Measurements from ENCODE around the gene TTLL11.

The TTLL11 gene

GRCh38 chr9:122107291-122107805 is 14.2 kb upstream of the TTLL11 start:
- DNase-seq: no peak

DNA sequence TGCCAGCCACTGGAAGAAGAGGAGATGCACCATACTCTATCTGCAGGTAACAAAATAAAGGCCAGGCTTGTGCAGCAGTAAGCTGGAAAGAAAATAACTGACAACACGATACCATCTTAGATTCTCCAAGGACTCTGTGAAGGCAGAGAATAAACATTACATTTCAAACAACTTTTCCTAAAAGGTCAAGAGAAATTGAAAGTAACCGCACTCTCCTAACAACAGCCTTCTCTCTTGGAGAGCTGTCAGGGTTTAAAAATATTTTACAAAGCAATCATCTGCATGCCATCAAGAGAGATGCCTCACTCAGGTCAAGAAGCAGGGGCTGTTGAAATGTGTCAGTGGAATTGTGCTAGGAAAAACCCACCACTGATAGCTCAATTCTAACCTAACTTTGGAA is 13.5 kb upstream of the TTLL11 start:
- DNase-seq: no peak

DNA sequence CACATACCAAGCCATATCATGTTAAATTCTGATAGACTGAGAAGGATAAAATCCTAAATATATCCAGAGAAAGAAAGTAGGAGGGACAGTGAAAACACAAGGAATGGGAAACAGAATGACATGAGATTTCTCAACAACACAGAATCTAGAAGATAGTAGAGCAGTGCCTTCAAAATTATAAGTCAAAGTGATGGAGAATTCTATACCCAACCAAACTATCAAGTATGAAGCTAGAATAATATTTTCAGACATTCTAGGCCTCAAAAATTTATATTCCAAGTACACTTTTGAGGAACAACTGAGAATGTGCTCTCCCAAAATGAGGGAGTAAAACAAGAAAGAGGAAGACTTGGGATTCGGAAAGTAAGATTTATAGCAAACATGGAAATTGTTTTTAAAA is 10.9 kb upstream of the TTLL11 start:
- DNase-seq: no peak

DNA sequence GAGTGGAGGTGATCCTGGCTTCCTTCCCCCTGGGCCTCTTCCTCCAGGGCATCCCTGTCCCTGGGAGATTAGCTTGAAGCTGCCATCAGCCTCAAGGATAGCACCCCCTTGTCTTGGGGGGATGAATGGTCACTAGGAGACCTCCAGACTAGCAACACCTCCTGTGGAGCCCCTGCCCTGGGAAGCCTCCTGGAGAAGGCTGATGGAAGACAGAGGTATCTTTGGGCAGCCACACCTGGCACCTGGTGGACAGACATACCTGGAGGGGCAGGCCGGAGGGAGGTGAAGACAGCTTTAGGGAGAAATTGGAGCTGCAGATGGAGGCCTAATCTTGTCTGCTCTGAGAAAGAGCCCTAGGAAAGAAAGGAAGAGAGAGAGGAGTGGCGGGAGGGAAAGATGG is 9.0 kb upstream of the TTLL11 start:
- DNase-seq: no peak

- no peak for DNase-seq
These were observed 7.6 kb upstream of the TTLL11 start for GRCh38 chr9:122100756-122101155.

- peak; percentile 84 for DNase-seq
These were observed 6.3 kb upstream of the TTLL11 start for GRCh38 chr9:122099271-122099869.

DNA sequence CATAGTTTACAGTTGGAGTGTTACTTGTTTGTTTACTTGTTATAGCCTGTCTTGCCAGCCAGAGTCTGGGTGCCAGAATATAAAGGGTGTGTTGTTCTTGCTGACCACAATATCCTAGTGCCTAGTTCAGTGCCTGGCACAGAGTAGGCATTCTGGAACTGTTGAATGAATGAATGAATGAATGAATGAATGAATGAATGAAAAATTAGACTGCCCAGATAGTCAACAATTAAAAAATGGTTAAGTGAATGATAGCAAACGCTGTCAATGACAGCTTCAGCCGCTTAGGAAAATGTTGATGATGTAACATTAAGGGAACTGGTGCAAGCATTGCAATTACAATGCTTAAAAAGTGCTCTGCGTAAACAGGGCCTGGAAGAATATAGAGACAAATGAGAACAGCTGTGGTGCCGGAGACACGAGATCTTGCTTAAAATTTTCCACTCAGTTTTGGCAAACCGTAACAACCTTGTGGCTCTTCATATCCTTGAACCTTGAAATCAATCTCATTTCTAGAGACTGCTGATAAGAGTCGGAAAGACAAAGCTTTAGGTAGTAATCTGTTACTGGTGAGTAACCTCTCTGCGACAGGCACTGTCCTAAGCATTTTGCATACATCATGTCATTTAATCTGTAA is 4.7 kb upstream of the TTLL11 start:
- DNase-seq: no peak

GRCh38 chr9:122096620-122097415 is 3.7 kb upstream of the TTLL11 start:
- no peak for DNase-seq

- peak; percentile 64 for DNase-seq
These were observed 2.1 kb upstream of the TTLL11 start for GRCh38 chr9:122095010-122095767.

GRCh38 chr9:122091682-122092592 is 1.2 kb downstream of the TTLL11 start:
- DNase-seq: no peak

DNA sequence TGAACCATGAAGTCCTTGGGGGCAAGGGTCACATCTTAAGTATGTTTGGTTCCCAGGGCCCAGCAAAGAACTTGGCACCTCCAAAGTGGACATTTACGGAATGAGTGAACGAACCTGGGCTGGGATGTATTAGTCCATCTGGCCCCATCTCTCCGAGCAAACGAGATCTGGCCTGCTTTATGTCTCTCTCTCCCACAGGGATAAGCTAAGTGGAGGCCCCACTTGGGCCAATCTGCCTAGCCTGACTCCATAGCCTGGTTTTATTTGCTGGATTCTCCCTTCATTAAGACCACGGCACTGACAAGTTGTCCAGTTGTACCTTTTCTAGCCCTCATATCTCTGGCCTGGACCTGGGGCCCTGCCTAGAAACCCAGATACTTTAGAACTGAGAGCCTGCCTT is 2.1 kb downstream of the TTLL11 start:
- DNase-seq: no peak

DNA sequence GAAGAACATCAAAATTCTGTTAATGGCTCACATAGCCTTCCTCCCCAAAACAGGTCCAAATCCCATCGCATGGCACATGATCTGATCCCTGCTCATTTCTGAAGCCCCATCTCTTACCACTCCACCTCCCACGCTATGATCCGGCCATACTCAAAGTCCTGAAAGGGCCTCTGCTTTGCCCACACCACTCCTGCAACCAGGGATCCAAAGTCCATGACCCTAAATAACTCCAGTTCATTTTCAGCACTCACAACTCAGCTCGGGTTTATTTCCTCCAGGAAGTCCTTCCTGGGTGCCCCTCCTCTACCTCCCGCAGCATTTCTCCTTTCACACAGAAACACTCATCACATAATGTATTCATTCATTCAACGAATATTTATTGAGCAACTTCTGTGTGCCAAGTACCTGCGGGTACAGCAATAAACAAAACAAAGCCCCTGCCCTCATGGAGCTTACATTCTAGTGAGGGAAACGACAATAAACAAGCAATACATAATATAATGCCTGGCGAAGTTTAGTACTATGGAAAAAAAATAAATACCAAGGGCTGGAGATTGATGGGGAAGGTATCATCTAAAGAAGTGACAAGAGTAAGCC is 2.7 kb downstream of the TTLL11 start:
- DNase-seq: no peak

- DNase-seq: no peak
These were observed 4.0 kb downstream of the TTLL11 start for GRCh38 chr9:122088880-122089706.

- no peak for DNase-seq
These were observed 5.5 kb downstream of the TTLL11 start for GRCh38 chr9:122087406-122088200.

DNA sequence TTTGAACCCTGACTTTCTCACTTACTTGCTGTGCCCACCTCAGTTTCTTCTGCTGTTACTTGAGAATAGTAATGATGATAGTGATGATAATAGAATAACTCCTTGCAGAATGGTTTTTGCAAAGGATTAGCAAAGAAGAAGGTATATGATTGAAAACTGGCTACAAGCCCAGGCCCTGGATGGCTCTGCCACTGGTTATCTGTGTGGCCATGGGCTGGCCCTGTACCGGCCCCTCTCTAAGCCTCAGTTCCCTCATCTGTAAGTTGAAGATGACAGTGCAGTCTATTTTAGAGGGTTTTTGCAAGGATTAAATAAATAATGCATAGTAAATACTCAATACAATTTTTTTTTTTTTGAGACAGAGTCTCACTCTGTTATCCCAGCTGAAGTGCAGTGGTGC is 6.2 kb downstream of the TTLL11 start:
- DNase-seq: no peak

DNA sequence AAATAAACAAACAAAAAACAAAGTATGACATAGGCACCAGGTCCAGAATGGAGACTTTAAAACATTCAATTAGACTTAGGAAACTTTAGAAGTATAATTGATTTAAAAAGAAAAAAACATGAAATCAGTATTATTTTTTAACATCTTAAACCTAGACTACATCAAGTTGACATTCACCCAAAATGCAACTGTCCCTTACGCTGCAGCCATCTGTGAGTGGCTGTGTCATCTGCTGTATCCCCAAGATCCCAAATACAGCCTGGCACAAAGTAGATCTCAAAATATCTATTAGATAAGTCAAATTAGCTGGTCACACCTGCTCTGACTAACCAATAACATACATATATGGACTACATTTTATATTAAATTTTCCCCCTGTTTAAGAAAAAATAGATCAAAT is 7.8 kb downstream of the TTLL11 start:
- DNase-seq: no peak

DNA sequence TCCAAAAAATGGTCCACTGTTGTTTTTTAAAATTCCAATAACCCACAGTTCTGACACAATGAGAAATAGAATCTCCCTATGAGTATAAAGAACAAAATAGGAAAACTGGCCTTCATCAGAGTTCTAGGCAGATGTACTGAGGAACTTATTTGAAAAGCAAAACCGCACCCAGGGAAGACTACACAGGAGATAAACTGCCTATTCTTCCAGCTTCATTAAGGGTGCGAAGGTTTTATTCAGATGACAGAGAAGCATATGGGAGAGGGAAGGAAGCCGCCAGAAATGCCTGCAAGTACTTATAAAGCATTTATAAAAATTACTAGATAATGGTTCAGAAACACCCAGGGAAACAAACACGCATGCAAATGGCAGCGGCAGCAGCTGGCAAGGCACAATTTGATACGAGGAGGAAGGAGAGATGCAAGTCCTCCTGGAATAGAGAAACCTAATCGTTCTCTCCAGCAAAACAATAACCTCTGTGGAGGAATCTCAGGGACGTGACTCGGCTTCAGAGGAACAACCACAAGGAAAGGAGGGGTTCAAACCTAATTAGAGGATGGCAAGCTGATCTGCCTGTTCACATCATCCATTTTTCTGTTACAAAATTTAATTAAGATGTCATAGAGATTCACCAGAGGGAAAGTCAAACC is 9.0 kb downstream of the TTLL11 start:
- DNase-seq: no peak

GRCh38 chr9:122080986-122081385 is 12.1 kb downstream of the TTLL11 start:
- DNase-seq: no peak

DNA sequence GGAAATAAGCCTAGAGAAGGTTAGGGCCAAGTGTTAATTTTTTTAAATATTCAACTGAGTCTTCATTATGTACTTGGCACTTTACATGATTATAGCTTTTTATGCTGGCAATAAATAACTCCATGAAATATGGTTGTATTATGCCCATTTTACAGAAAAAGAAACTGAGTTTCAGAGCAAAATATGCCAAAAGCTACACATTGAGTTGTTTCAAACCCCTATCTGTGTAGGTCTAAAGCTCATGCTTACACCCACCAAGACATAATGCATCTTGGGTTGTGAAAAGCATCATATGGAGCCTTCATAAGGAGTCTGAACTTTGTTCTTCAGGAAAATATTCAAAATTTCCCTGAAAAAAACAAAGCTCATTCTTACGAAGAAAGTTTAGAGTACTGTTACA is 14.6 kb downstream of the TTLL11 start:
- DNase-seq: no peak
